WERI-Rb-1 (cell line): ENCODE measurements around the gene HBA1.
A peak's percentile ranks its signal among the peaks of the same experiment; 100 is the strongest.
"Not testable (repeated sequence)": the region's sequence is repeated elsewhere in the genome, so short reads cannot be mapped to it uniquely, and the experiment has no call there.

Experiments
- DNase-seq: peaks from one replicate; pipeline ENCODE4 v3.0.0-alpha.2; 2020
- H3K27ac ChIP-seq: fragments of 250-450 bp; sonication (Bioruptor Pico); 2 replicates; pipeline ENCODE4 v1.5.1; 2020; ENCODE audit warnings: mild to moderate bottlenecking, moderate library complexity
- H3K27me3 ChIP-seq: fragments of 250-450 bp; sonication (Bioruptor Pico); 2 replicates; pipeline ENCODE4 v1.5.1; 2021; ENCODE audit warnings: mild to moderate bottlenecking, low read depth, moderate library complexity; ENCODE audit not compliant: insufficient read depth, severe bottlenecking
- H3K36me3 ChIP-seq: fragments of 250-450 bp; sonication (Bioruptor Pico); 2 replicates; pipeline ENCODE4 v1.5.1; 2020; ENCODE audit warnings: mild to moderate bottlenecking, moderate library complexity
- H3K4me3 ChIP-seq: 2 replicates; pipeline ENCODE4 v1.5.1; 2011; ENCODE audit warnings: low read depth, mild to moderate bottlenecking, control low read depth, low read length
- H3K9me3 ChIP-seq: fragments of 250-450 bp; sonication (Bioruptor Pico); 2 replicates; pipeline ENCODE4 v1.5.1; 2021; ENCODE audit warnings: mild to moderate bottlenecking, moderate library complexity; ENCODE audit not compliant: severe bottlenecking
- CTCF ChIP-seq: IDR thresholded peaks from 2 replicates; pipeline ENCODE4 v1.5.1; 2011; ENCODE audit warnings: low read depth, mild to moderate bottlenecking, control low read depth, inconsistent platforms, low read length

Gene HBA1

DNA sequence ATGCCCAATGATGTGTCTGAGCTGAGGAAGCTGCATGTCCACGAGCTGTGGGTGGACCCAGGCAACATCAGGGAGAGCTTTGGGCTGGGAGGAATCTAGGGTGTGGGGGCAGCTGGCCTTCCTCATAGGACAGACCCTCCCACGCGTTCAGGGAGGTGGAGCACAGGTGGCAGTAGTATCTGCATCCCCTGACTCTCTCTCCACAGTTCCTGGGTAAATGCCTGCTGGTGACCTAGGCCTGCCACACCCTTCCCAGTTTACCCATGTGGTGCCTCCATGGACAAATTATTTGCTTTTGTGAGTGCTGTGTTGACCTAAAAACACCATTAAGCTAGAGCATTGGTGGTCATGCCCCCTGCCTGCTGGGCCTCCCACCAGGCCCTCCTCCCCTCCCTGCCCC is 7.5 kb upstream of the HBA1 start:
- no peaks in the 10 kb centered on the region for H3K9me3 ChIP-seq
- no peak overlapping the region for H3K27ac ChIP-seq
- H3K27me3 ChIP-seq: peaks cover 36% of the 10 kb centered on the region
- H3K36me3 ChIP-seq: no peaks in the 10 kb centered on the region
- no peak overlapping the region for H3K4me3 ChIP-seq
- DNase-seq: no peak
- no peak for TF ChIP-seq CTCF

DNA sequence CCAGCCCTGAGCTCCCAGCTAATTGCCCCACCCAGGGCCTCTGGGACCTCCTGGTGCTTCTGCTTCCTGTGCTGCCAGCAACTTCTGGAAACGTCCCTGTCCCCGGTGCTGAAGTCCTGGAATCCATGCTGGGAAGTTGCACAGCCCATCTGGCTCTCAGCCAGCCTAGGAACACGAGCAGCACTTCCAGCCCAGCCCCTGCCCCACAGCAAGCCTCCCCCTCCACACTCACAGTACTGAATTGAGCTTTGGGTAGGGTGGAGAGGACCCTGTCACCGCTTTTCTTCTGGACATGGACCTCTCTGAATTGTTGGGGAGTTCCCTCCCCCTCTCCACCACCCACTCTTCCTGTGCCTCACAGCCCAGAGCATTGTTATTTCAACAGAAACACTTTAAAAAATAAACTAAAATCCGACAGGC is 6.4 kb upstream of the HBA1 start:
- H3K4me3 ChIP-seq, H3K9me3 ChIP-seq, DNase-seq, H3K27ac ChIP-seq, H3K36me3 ChIP-seq: not testable (repeated sequence)
- peaks cover 36% of the 10 kb centered on the region for H3K27me3 ChIP-seq

GRCh38 chr16:170788-171187 is 5.7 kb upstream of the HBA1 start:
- DNase-seq: no peak
- H3K36me3 ChIP-seq: no peaks in the 10 kb centered on the region
- peaks cover 35% of the 10 kb centered on the region for H3K27me3 ChIP-seq
- no peak overlapping the region for H3K27ac ChIP-seq
- no peak overlapping the region for H3K4me3 ChIP-seq
- TF ChIP-seq CTCF: no peak
- H3K9me3 ChIP-seq: no peaks in the 10 kb centered on the region

- not testable (repeated sequence) for DNase-seq, H3K9me3 ChIP-seq, H3K4me3 ChIP-seq, H3K27ac ChIP-seq, H3K36me3 ChIP-seq
- peaks cover 24% of the 10 kb centered on the region for H3K27me3 ChIP-seq
Observed at GRCh38 chr16:172374-172941, 4.0 kb upstream of the HBA1 start, which contains the start of gene HBA2. Gene HBA2, plus strand, starts transcription at chr16:172876. Its CDS starts 37 bp downstream, at chr16:172913.

- DNase-seq, H3K27ac ChIP-seq, H3K9me3 ChIP-seq, H3K4me3 ChIP-seq, H3K36me3 ChIP-seq: not testable (repeated sequence)
- peaks cover 28% of the 10 kb centered on the region for H3K27me3 ChIP-seq
Observed at GRCh38 chr16:173211-173854, 3.1 kb upstream of the HBA1 start.

- not testable (repeated sequence) for H3K9me3 ChIP-seq, H3K4me3 ChIP-seq, H3K36me3 ChIP-seq, DNase-seq, H3K27ac ChIP-seq
- peaks cover 24% of the 10 kb centered on the region for H3K27me3 ChIP-seq
Observed at GRCh38 chr16:173928-174769, 2.3 kb upstream of the HBA1 start.

DNA sequence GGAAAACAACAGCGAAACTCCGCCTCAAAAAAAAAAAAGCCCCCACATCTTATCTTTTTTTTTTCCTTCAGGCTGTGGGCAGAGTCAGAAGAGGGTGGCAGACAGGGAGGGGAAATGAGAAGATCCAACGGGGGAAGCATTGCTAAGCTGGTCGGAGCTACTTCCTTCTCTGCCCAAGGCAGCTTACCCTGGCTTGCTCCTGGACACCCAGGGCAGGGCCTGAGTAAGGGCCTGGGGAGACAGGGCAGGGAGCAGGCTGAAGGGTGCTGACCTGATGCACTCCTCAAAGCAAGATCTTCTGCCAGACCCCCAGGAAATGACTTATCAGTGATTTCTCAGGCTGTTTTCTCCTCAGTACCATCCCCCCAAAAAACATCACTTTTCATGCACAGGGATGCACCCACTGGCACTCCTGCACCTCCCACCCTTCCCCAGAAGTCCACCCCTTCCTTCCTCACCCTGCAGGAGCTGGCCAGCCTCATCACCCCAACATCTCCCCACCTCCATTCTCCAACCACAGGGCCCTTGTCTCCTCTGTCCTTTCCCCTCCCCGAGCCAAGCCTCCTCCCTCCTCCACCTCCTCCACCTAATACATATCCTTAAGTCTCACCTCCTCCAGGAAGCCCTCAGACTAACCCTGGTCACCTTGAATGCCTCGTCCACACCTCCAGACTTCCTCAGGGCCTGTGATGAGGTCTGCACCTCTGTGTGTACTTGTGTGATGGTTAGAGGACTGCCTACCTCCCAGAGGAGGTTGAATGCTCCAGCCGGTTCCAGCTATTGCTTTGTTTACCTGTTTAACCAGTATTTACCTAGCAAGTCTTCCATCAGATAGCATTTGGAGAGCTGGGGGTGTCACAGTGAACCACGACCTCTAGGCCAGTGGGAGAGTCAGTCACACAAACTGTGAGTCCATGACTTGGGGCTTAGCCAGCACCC is 1.2 kb upstream of the HBA1 start:
- H3K27ac ChIP-seq: no peak overlapping the region
- H3K36me3 ChIP-seq: no peaks in the 10 kb centered on the region
- H3K4me3 ChIP-seq: no peak overlapping the region
- TF ChIP-seq CTCF: no peak
- no peaks in the 10 kb centered on the region for H3K9me3 ChIP-seq
- DNase-seq: no peak
- H3K27me3 ChIP-seq: peaks cover 24% of the 10 kb centered on the region

- not testable (repeated sequence) for DNase-seq, H3K9me3 ChIP-seq, H3K36me3 ChIP-seq, H3K27ac ChIP-seq
- peak overlapping the region; percentile 33 for H3K4me3 ChIP-seq
- peaks cover 24% of the 10 kb centered on the region for H3K27me3 ChIP-seq
Observed at GRCh38 chr16:176006-176405, 474 bp upstream of the HBA1 start.
